CD4-positive, alpha-beta T cell treated with Interferon alpha-2 for 1 hour (primary cell): ENCODE data around the gene H2BW1.
"Not testable (repeated sequence)": the region's sequence is repeated elsewhere in the genome, so short reads cannot be mapped to it uniquely, and the experiment has no call there.

ENCODE experiments used
- DNase-seq, 2 donors: peaks; one replicate each; pipeline ENCODE4 v3.0.0-alpha.2; 2020 to 2022

H2BW1 gene, protein sequence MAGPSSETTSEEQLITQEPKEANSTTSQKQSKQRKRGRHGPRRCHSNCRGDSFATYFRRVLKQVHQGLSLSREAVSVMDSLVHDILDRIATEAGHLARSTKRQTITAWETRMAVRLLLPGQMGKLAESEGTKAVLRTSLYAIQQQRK

GRCh38 chrX:104013606-104014005, at the start of gene H2BW1:
TSS of gene H2BW1 (minus strand) at chrX:104013708. CDS start at chrX:104013576, 132 bp downstream.
- no peak for DNase-seq

DNA sequence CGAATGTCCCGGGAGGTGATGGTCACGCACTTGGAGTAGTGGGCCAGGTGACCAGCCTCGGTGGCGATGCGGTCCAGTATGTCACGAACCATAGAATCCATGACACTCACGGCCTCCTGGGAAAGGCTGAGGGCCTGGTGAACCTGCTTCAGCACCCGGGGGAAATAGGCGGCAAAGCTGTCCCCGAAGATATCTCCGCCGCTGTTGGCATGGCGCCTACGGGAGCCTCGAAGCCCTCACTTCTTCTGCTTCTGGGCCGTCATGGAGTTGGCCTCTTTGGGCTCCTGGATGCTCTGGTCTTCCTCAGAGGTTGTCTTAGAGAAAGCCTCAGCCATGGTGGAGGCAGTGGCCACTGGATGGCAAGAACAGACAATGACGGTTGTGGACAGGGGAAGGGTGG, 49.1 kb upstream of the H2BW1 start:
- not testable (repeated sequence) for DNase-seq

GRCh38 chrX:104054956-104055355, 41.4 kb upstream of the H2BW1 start:
- not testable (repeated sequence) for DNase-seq

GRCh38 chrX:104047171-104047570, 33.7 kb upstream of the H2BW1 start:
- no peak for DNase-seq

DNA sequence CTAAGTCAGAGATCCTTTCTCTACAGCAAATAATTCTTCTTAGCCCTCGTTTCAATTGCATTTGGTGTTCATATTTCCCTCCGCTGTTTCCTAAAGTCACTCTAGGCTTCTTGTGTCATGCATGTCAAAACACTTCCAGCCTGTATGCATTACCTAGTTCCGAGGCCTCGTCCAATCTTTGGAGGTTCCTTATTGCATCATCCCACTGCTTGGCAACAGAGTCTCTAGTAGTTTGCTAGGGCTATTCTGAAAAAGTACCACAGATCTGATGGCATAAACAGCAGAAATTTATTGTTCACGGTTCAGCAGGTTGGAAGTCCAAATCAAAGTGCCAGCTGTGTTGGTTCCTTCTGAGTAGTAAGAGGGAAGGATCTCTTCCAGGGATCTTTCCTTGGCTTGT, 32.1 kb upstream of the H2BW1 start:
- no peak for DNase-seq

GRCh38 chrX:104041003-104041402, 27.5 kb upstream of the H2BW1 start:
- DNase-seq, result no peak

GRCh38 chrX:104039689-104040505, 26.4 kb upstream of the H2BW1 start, which contains the start of gene H2BW2:
TSS of gene H2BW2 (plus strand) at chrX:104039956. CDS start at chrX:104039995, 39 bp downstream.
- no peak for DNase-seq

- no peak for DNase-seq
Measured at GRCh38 chrX:104018126-104018525, 4.6 kb upstream of the H2BW1 start.

DNA sequence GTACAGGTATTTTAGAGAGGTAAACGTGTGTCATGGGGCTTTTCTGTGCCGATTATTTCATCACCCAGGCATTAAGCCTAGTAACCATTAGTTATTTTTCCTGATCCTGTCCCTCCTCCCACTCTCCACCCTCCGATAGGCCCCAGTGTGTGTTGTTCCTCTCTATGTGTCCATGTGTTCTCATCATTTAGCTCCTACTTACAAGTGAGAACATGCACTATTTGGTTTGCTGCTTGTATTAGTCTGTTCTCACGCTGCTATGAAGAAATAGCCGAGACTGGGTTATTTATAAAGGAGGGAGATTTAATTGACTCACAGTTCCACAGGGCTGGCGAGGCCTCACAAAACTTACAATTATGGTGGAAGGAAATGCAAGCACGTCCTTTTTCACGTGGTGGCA, 2.1 kb upstream of the H2BW1 start:
- DNase-seq, result not testable (repeated sequence)

DNA sequence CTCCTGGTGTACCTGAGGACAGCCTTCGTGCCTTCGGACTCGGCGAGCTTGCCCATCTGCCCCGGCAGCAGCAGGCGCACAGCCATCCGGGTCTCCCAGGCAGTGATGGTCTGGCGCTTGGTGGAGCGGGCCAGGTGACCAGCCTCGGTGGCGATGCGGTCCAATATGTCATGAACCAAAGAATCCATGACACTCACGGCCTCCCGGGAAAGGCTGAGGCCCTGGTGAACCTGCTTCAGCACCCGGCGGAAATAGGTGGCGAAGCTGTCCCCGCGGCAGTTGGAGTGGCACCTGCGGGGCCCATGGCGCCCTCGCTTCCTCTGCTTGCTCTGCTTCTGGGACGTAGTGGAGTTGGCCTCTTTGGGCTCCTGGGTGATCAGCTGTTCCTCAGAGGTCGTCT, 350 bp downstream of the H2BW1 start:
- DNase-seq, result no peak

DNA sequence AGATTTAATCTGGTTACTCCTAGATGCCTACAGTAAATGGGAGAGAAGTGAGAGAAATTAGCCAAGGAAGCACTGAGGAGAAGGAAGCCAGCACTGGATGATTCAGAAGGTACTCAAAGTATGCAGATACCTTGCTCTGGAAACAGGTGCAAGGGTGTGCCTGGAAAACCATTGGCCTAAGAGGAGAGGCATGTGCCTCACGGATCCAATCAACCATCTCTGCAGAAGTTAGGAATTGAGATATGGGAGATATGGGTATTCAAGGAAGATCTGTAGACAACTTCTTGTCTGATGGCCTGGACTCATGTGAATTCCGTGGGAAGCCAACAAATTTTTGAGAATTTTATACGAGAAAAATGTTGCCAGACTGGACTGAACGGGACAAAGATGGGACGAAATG, 4.7 kb downstream of the H2BW1 start:
- no peak for DNase-seq

DNA sequence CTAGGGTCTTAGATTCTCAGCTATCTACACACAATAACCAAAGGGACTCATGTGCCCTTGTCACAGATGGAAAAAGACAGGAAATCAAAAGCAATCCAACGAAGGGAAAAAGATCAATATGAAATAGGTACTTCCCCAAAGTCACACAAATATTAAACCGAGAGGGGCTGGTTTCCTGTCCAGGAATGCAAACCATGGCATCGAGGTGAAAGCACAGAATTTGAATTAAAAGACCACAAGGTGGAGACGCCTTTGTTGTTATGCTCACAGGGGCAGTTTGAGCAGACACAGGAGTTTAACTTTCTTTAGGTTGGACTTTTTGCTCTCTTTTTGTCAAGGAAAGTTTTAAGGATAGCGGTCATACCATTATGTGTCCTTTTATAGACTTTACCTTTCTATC, 14.3 kb downstream of the H2BW1 start:
- no peak for DNase-seq

DNA sequence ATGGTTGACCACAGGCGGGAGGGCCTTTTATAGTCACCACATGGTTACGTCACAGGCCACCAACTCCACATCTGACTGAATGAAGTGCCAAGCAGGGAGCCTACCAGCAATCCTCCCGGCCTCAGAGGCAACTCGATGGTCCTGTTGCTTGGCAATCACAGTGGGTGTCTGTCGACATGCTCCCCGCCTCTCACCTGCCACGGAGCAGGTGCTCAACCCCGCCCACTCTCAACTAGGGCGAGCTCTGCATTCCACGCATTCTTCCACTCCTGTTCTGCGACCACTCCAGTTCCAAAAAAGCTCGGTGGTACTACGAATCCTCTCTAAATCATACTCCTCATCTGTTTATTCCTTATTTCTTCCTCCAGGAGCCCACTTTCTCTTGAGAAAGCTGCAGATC, 30.0 kb downstream of the H2BW1 start:
- not testable (repeated sequence) for DNase-seq

DNA sequence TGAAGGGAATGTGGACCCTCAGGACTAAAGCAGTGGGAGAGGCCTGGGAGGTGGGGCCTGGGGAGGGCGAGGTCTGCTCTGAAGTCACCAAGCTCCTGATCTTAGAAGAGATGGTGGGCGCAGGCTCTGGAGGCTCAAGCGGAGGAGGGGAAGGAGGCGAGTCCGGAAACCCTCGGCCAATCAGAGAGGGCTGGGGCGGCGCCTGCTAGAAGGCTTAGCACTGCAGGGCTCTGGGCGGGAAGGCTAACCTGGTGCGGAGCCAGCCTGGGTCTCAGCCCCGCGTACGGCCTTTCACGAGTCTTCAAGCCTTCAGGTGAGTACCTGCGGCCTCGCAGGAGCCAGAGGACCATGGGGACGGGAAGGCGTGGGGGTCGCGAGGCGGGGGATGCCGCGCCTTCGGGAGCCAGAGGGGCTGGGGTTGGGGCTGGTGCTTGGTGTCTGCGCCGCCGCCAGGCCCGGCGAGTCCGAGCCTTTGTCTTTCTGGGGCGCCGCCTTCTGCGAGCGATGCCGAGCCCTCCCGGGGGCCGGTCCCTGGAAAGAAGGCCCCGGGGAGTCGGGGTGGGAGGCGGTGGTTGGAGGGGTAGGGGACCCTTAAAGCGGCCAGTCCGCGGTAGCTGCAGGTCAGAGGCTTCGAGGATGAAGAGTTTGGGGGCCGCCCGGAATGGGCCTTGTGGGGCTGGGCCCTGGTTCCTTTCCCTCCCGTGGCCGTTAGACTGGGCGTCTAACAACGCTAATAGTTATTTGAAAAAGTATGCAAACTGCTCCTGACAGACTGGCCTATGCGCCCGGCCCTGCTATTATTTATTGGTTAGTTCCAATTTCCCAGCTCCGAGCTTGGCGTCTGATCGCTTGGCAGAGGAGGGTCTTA, 50.9 kb downstream of the H2BW1 start, which contains the start of gene TMSB15B:
Gene TMSB15B (plus strand): TSS at position 217 of the 868 bp plus-strand sequence.
- DNase-seq, result not testable (repeated sequence)
